Measurements from ENCODE around the gene EIF5B. TPM values are rescaled to one million over a fixed set of nuclear protein-coding genes. Genes with fewer than 3 reads are reported as not detected.
"Not testable (repeated sequence)": the region's sequence is repeated elsewhere in the genome, so short reads cannot be mapped to it uniquely, and the experiment has no call there.

EIF5B gene
- total RNA-seq, 1 donor = 11.2 TPM

GRCh38 chr2:99317161-99317872, 19.9 kb upstream of the EIF5B start:
- no peak for DNase-seq (ENCODE audit: insufficient read length, low spot score, missing footprints)
- Histone ChIP-seq H3K4me1 (ENCODE audit: insufficient read depth, low read length) (no peaks in the 10 kb centered on the region), H3K4me3 (ENCODE audit: insufficient read depth, low read length) (no peak overlapping the region), H3K79me2 (ENCODE audit: insufficient read depth, low read length) (no peaks in the 10 kb centered on the region), H3K27ac (ENCODE audit: low read depth, low read length) (no peak overlapping the region), H2AFZ (ENCODE audit: low read length) (no peak overlapping the region), H3K27me3 (ENCODE audit: insufficient read depth, low read length) (no peaks in the 10 kb centered on the region), H3K4me2 (ENCODE audit: insufficient read depth, low read length) (no peak overlapping the region), H4K20me1 (ENCODE audit: insufficient read depth, low read length) (no peaks in the 10 kb centered on the region), H3K9me3 (ENCODE audit: low read depth, low read length) (no peaks in the 10 kb centered on the region), H3K36me3 (ENCODE audit: insufficient read depth, low read length) (peaks cover 34% of the 10 kb centered on the region)
- TF ChIP-seq CTCF (IDR thresholded peaks at IDR 0.05; ENCODE audit: extremely low read depth, low read depth, low read length) = no peak

GRCh38 chr2:99317873-99318200, 19.4 kb upstream of the EIF5B start:
- H3K9me3 ChIP-seq (ENCODE audit: low read depth, low read length); H3K27me3 ChIP-seq (ENCODE audit: insufficient read depth, low read length); H3K27ac ChIP-seq (ENCODE audit: low read depth, low read length); H3K4me2 ChIP-seq (ENCODE audit: insufficient read depth, low read length); H3K4me1 ChIP-seq (ENCODE audit: insufficient read depth, low read length); H2AFZ ChIP-seq (ENCODE audit: low read length); DNase-seq (ENCODE audit: insufficient read length, low spot score, missing footprints); H3K4me3 ChIP-seq (ENCODE audit: insufficient read depth, low read length); H4K20me1 ChIP-seq (ENCODE audit: insufficient read depth, low read length); H3K79me2 ChIP-seq (ENCODE audit: insufficient read depth, low read length): not testable (repeated sequence)
- peaks cover 37% of the 10 kb centered on the region for H3K36me3 ChIP-seq (ENCODE audit: insufficient read depth, low read length)

GRCh38 chr2:99325384-99325783, 11.8 kb upstream of the EIF5B start:
- no peak for DNase-seq (ENCODE audit: insufficient read length, low spot score, missing footprints)
- H3K27me3 ChIP-seq (ENCODE audit: insufficient read depth, low read length) = no peaks in the 10 kb centered on the region
- H3K4me2 ChIP-seq (ENCODE audit: insufficient read depth, low read length) = no peak overlapping the region
- TF ChIP-seq CTCF (IDR thresholded peaks at IDR 0.05; ENCODE audit: extremely low read depth, low read depth, low read length) = no peak
- no peak overlapping the region for H3K4me3 ChIP-seq (ENCODE audit: insufficient read depth, low read length)
- no peak overlapping the region for H2AFZ ChIP-seq (ENCODE audit: low read length)
- H3K79me2 ChIP-seq (ENCODE audit: insufficient read depth, low read length) = peaks cover 24% of the 10 kb centered on the region
- H4K20me1 ChIP-seq (ENCODE audit: insufficient read depth, low read length) = peaks cover 6% of the 10 kb centered on the region
- H3K36me3 ChIP-seq (ENCODE audit: insufficient read depth, low read length) = peaks cover 63% of the 10 kb centered on the region
- no peaks in the 10 kb centered on the region for H3K9me3 ChIP-seq (ENCODE audit: low read depth, low read length)
- peak overlapping the region; percentile 42 for H3K27ac ChIP-seq (ENCODE audit: low read depth, low read length)
- no peaks in the 10 kb centered on the region for H3K4me1 ChIP-seq (ENCODE audit: insufficient read depth, low read length)

- Histone ChIP-seq H3K79me2 (ENCODE audit: insufficient read depth, low read length) (peaks cover 87% of the 10 kb centered on the region), H3K4me2 (ENCODE audit: insufficient read depth, low read length) (peak within 1 kb of the TSS; percentile 93), H3K27ac (ENCODE audit: low read depth, low read length) (peak within 1 kb of the TSS; percentile 81), H3K36me3 (ENCODE audit: insufficient read depth, low read length) (peaks cover 21% of the 10 kb centered on the region), H4K20me1 (ENCODE audit: insufficient read depth, low read length) (peaks cover 31% of the 10 kb centered on the region), H3K27me3 (ENCODE audit: insufficient read depth, low read length) (no peaks in the 10 kb centered on the region), H3K4me3 (ENCODE audit: insufficient read depth, low read length) (peak within 1 kb of the TSS; percentile 94), H2AFZ (ENCODE audit: low read length) (peak within 1 kb of the TSS; percentile 99), H3K4me1 (ENCODE audit: insufficient read depth, low read length) (peaks cover 10% of the 10 kb centered on the region), H3K9me3 (ENCODE audit: low read depth, low read length) (no peaks in the 10 kb centered on the region)
- no peak for TF ChIP-seq CTCF (IDR thresholded peaks at IDR 0.05; ENCODE audit: extremely low read depth, low read depth, low read length)
- DNase-seq (ENCODE audit: insufficient read length, low spot score, missing footprints) = peak; percentile 96
Observed at GRCh38 chr2:99335911-99336803, 1.0 kb upstream of the EIF5B start, which contains the start of gene TXNDC9. TXNDC9 (minus strand) TSS chr2:99336333; CDS start chr2:99333210, 3,123 bp downstream.
